Measurements from ENCODE around the gene SYPL1. TPM values are rescaled to one million over a fixed set of nuclear protein-coding genes. Genes with fewer than 3 reads are reported as not detected.

The SYPL1 gene
- total RNA-seq, 1 donor from 2014 or later: 59.7 TPM

GRCh38 chr7:106127984-106128780, 16.1 kb upstream of the SYPL1 start:
- no peak overlapping the region for H3K9ac ChIP-seq (ENCODE audit: low read length)
- DNase-seq (ENCODE audit: low read depth) (no peak), FAIRE-seq (no peak)
- TF ChIP-seq CTCF (IDR thresholded peaks at IDR 0.05; ENCODE audit: insufficient read depth, low read depth, low read length) (no peak), EZH2 (IDR thresholded peaks at IDR 0.05; ENCODE audit: insufficient read depth, low read length) (no peak)
- peaks cover 7% of the 10 kb centered on the region for H3K4me1 ChIP-seq (ENCODE audit: insufficient read depth, low read length)
- no peaks in the 10 kb centered on the region for H3K36me3 ChIP-seq (ENCODE audit: insufficient read depth, low read length)
- Mint-ChIP-seq H3K4me1 (ENCODE audit: low read depth, unreplicated experiment) (peaks cover 19% of the 10 kb centered on the region), H3K9me3 (ENCODE audit: unreplicated experiment) (no peaks in the 10 kb centered on the region), H3K36me3 (ENCODE audit: low read depth, unreplicated experiment) (no peaks in the 10 kb centered on the region), H3K27ac (ENCODE audit: unreplicated experiment) (peak overlapping the region; percentile 36), H3K27me3 (ENCODE audit: low read depth, unreplicated experiment) (no peaks in the 10 kb centered on the region), H3K4me3 (ENCODE audit: unreplicated experiment) (no peak overlapping the region)
- no peaks in the 10 kb centered on the region for H4K20me1 ChIP-seq (ENCODE audit: insufficient read depth, low read length)
- no peak overlapping the region for H3K4me3 ChIP-seq (ENCODE audit: insufficient read depth, low read depth, low read length)
- no peak overlapping the region for H3K4me2 ChIP-seq (ENCODE audit: low read length)
- no peak overlapping the region for H2AFZ ChIP-seq (ENCODE audit: low read depth, low read length)
- H3K27ac ChIP-seq (ENCODE audit: low read depth, low read length): no peak overlapping the region
- H3K27me3 ChIP-seq (ENCODE audit: insufficient read depth, low read length): no peaks in the 10 kb centered on the region
- H3K9me3 ChIP-seq (ENCODE audit: insufficient read depth, low read depth, low read length): no peaks in the 10 kb centered on the region
- no peaks in the 10 kb centered on the region for H3K79me2 ChIP-seq (ENCODE audit: insufficient read depth, low read length)

GRCh38 chr7:106126170-106126938, 14.2 kb upstream of the SYPL1 start:
- Histone ChIP-seq H3K9me3 (ENCODE audit: insufficient read depth, low read depth, low read length) (no peaks in the 10 kb centered on the region), H3K9ac (ENCODE audit: low read length) (no peak overlapping the region), H4K20me1 (ENCODE audit: insufficient read depth, low read length) (no peaks in the 10 kb centered on the region), H2AFZ (ENCODE audit: low read depth, low read length) (no peak overlapping the region), H3K27ac (ENCODE audit: low read depth, low read length) (no peak overlapping the region), H3K4me1 (ENCODE audit: insufficient read depth, low read length) (peaks cover 7% of the 10 kb centered on the region), H3K27me3 (ENCODE audit: insufficient read depth, low read length) (no peaks in the 10 kb centered on the region), H3K4me2 (ENCODE audit: low read length) (peak overlapping the region; percentile 67), H3K36me3 (ENCODE audit: insufficient read depth, low read length) (no peaks in the 10 kb centered on the region), H3K79me2 (ENCODE audit: insufficient read depth, low read length) (no peaks in the 10 kb centered on the region), H3K4me3 (ENCODE audit: insufficient read depth, low read depth, low read length) (peak overlapping the region; percentile 22)
- TF ChIP-seq EZH2 (IDR thresholded peaks at IDR 0.05; ENCODE audit: insufficient read depth, low read length): no peak
- no peak for TF ChIP-seq CTCF (IDR thresholded peaks at IDR 0.05; ENCODE audit: insufficient read depth, low read depth, low read length)
- no peaks in the 10 kb centered on the region for H3K9me3 Mint-ChIP-seq (ENCODE audit: unreplicated experiment)
- H3K4me3 Mint-ChIP-seq (ENCODE audit: unreplicated experiment): no peak overlapping the region
- no peaks in the 10 kb centered on the region for H3K27me3 Mint-ChIP-seq (ENCODE audit: low read depth, unreplicated experiment)
- DNase-seq (ENCODE audit: low read depth) (peak; percentile 55), FAIRE-seq (no peak)
- peaks cover 19% of the 10 kb centered on the region for H3K4me1 Mint-ChIP-seq (ENCODE audit: low read depth, unreplicated experiment)
- no peak overlapping the region for H3K27ac Mint-ChIP-seq (ENCODE audit: unreplicated experiment)
- no peaks in the 10 kb centered on the region for H3K36me3 Mint-ChIP-seq (ENCODE audit: low read depth, unreplicated experiment)

All from astrocyte (in vitro differentiated cells and primary cell).